Myocyte (in vitro differentiated cells): ENCODE results near the gene CT45A7. TPM values are rescaled to one million over a fixed set of nuclear protein-coding genes. Genes with fewer than 3 reads are reported as not detected.
"Not testable (repeated sequence)": the region's sequence is repeated elsewhere in the genome, so short reads cannot be mapped to it uniquely, and the experiment has no call there.

Source experiments
- DNase-seq: peaks from one replicate; pipeline ENCODE4 v3.0.0-alpha.2; 2012; ENCODE audit warnings: low read depth
- polyA plus RNA-seq: library from polyadenylated mRNA; unstranded; fragments of >200 nt; gene quantifications from one replicate; pipeline ENCODE4 v1.2.1, GENCODE V29; 2012; ENCODE audit warnings: missing spikeins
- total RNA-seq: library from RNA; depleted of rRNA; stranded (reverse); fragments of >200 nt; gene quantifications from 2 replicates; pipeline ENCODE4 v1.2.3, GENCODE V29; 2014

Gene CT45A7
- not detected in 2 replicates for total RNA-seq
- polyA plus RNA-seq, result not detected

GRCh38 chrX:135837180-135837579, at the start of gene CT45A7:
Gene CT45A7 (minus strand): TSS chrX:135837280. CDS start chrX:135833533, 3,747 bp downstream.
- DNase-seq, result not testable (repeated sequence)

DNA sequence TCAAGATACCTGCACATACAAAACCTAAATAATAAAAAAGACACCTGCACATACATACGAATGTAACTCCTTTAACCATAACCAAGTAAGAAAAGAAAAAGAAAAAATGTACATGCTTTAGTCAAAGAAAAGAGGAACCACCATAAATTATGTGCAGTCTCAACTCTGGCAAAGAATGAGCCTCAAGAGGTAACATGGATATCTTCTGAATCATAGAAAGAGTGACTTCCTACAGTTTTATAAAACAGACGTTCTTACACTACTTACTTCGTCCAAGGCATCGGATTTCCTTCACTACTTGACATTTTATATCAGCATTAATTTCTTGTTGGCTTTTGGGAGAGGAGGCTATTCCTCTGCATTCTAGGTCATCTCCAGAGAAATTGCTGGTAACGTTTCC, 45.7 kb upstream of the CT45A7 start:
- DNase-seq, result not testable (repeated sequence)

GRCh38 chrX:135871712-135872111, 34.6 kb upstream of the CT45A7 start, which contains the start of gene CT45A9:
Gene CT45A9 (minus strand): TSS chrX:135871812. CDS start chrX:135868061, 3,751 bp downstream.
- DNase-seq, result not testable (repeated sequence)

DNA sequence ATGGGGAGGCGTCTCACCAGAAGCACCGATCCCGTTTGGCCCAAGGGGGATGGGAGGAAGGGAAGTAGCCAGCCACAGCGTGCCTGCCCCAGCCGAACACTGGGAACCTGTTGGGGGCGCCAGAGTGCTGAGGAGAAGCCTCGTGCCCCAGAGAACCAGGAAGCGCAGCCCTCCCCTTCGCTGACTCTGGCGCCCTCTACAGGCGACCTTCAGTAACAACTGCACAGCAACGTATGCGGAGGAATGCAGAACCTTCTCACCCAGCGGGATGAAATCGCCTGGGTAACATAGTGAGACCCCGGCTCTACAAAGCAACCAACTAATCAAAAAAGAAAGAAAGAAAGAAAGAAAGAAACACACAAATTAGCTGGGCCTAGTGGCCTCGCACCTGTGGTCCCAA, 17.4 kb upstream of the CT45A7 start, which contains the start of gene CT45A8:
TSS of gene CT45A8 (minus strand) at position 101 of the 400 bp plus-strand sequence. CDS start 3,755 bp downstream, outside the sequence.
- not testable (repeated sequence) for DNase-seq

GRCh38 chrX:135819912-135820311, 17.2 kb downstream of the CT45A7 start, which contains the start of gene CT45A2:
Gene CT45A2 (minus strand): TSS chrX:135820012. CDS start chrX:135816265, 3,747 bp downstream.
- not testable (repeated sequence) for DNase-seq

DNA sequence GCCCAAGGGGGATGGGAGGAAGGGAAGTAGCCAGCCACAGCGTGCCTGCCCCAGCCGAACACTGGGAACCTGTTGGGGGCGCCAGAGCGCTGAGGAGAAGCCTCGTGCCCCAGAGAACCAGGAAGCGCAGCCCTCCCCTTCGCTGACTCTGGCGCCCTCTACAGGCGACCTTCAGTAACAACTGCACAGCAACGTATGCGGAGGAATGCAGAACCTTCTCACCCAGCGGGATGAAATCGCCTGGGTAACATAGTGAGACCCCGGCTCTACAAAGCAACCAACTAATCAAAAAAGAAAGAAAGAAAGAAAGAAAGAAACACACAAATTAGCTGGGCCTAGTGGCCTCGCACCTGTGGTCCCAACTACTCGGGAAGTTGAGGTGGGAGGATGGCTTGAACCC, 34.4 kb downstream of the CT45A7 start, which contains the start of gene CT45A6:
TSS of gene CT45A6 (minus strand) at position 101 of the 400 bp plus-strand sequence. CDS start 3,794 bp downstream, outside the sequence.
- DNase-seq, result not testable (repeated sequence)

GRCh38 chrX:135785403-135785802, 51.7 kb downstream of the CT45A7 start, which contains the start of gene CT45A5:
Gene CT45A5 (minus strand): TSS chrX:135785503. CDS start chrX:135781729, 3,774 bp downstream.
- not testable (repeated sequence) for DNase-seq

Other genes starting within 250 kb of the CT45A7 start
- not detected in 2 replicates for gene CT45A1, start 123.6 kb downstream of the CT45A7 start, total RNA-seq
- not detected in 2 replicates for gene CT45A3, start 69.1 kb downstream of the CT45A7 start, total RNA-seq
- not detected in 2 replicates for gene CT45A5, start 51.8 kb downstream of the CT45A7 start, total RNA-seq
- not detected in 2 replicates for gene CT45A6, start 34.5 kb downstream of the CT45A7 start, total RNA-seq
- gene CT45A2, start 17.3 kb downstream of the CT45A7 start, total RNA-seq, result not detected in 2 replicates
- not detected in 2 replicates for gene CT45A8, start 17.3 kb upstream of the CT45A7 start, total RNA-seq
- not detected in 2 replicates for gene CT45A9, start 34.5 kb upstream of the CT45A7 start, total RNA-seq
- not detected in 2 replicates for gene CT45A10, start 56.2 kb upstream of the CT45A7 start, total RNA-seq
- gene SAGE1, start 56.4 kb upstream of the CT45A7 start, total RNA-seq, result not detected in 2 replicates
- 26.7 and 31.6 TPM in 2 replicates for gene MMGT1, start 136.7 kb upstream of the CT45A7 start, total RNA-seq
- 14.9 and 20.1 TPM in 2 replicates for gene SLC9A6, start 148.2 kb upstream of the CT45A7 start, total RNA-seq